WTC11 (cell line): Measurements from ENCODE around the gene PPP1R2.

ENCODE experiments used
- ZNF416 ChIP-seq: fragments of 250-450 bp; sonication (Bioruptor Pico); IDR thresholded peaks from 2 replicates; pipeline ENCODE4 v1.9.0; 2021; ENCODE audit warnings: mild to moderate bottlenecking, inconsistent platforms
- TF ChIP-seq, protein P1 (sequence below): fragments of 200-600 bp; IDR thresholded peaks from 2 replicates; pipeline ENCODE4 v1.8.0; 2022; ENCODE audit warnings: antibody characterized with exemption

- TF ChIP-seq, protein P1, sequence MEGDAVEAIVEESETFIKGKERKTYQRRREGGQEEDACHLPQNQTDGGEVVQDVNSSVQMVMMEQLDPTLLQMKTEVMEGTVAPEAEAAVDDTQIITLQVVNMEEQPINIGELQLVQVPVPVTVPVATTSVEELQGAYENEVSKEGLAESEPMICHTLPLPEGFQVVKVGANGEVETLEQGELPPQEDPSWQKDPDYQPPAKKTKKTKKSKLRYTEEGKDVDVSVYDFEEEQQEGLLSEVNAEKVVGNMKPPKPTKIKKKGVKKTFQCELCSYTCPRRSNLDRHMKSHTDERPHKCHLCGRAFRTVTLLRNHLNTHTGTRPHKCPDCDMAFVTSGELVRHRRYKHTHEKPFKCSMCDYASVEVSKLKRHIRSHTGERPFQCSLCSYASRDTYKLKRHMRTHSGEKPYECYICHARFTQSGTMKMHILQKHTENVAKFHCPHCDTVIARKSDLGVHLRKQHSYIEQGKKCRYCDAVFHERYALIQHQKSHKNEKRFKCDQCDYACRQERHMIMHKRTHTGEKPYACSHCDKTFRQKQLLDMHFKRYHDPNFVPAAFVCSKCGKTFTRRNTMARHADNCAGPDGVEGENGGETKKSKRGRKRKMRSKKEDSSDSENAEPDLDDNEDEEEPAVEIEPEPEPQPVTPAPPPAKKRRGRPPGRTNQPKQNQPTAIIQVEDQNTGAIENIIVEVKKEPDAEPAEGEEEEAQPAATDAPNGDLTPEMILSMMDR = no peak
- no peak for TF ChIP-seq ZNF416
These were observed 34.6 kb upstream of the PPP1R2 start for GRCh38 chr3:195577645-195578177.
